ELR (cell line): ENCODE measurements around the gene AURKAIP1.
"Not testable (repeated sequence)": the region's sequence is repeated elsewhere in the genome, so short reads cannot be mapped to it uniquely, and the experiment has no call there.

Experiments used
- DNase-seq: peaks from one replicate; pipeline ENCODE4 v3.0.0-alpha.2; 2015; ENCODE audit warnings: low read depth

Gene AURKAIP1

DNA sequence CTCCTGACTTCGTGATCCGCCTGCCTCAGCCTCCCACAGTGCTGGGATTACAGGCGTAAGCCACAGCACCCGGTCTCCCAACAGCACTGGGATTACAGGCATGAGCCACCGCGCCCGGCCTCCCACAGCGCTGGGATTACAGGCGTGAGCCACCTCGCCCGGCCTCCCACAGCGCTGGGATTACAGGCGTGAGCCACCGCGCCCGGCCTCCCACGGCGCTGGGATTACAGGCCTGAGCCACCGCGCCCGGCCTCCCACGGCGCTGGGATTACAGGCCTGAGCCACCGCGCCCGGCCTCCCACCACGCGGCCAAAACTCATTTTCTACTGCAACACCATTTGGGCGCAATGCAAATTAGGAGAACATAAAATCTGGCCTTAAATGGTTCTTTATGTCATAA, 10.3 kb upstream of the AURKAIP1 start:
- DNase-seq, result not testable (repeated sequence)

DNA sequence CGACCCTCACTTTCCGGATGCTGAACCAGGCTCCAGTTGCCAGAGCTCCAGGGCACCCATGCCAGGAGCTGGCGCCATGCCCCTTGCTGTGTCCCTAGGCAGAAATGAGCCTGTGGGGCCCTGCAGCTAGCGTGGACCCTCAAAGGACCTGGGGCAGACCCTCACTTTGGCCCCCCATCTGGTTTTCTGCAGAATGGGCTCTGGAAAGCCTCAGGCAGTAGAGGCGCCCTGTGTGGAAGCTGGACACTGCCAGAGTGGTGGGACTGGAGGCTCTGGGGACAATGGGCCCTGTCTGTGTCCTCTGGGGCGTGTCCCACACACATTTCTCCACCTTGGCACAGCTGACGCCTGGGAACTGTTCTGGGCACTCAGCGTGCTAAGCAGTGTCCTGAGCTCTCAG, 6.3 kb upstream of the AURKAIP1 start:
- no peak for DNase-seq

DNA sequence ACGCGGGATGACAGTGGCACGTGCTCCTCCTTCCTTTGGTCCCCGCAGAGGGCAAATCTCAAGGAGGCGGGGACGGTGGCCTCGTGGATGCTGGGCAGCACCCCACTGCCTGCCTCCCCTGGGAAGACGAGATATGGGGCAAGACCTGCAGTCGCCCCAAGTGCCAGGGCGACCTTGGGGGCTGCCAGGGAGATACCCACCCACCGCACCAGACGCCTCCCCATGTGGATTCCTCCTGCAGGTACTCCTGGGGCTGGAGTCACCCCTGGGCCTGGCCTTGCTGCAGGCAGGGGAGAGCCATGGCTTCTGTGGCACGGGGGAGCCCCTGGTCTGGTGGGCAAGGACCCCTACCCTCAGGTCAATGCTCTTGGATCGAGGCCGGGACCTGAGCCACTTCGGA, 5.9 kb upstream of the AURKAIP1 start:
- no peak for DNase-seq

DNA sequence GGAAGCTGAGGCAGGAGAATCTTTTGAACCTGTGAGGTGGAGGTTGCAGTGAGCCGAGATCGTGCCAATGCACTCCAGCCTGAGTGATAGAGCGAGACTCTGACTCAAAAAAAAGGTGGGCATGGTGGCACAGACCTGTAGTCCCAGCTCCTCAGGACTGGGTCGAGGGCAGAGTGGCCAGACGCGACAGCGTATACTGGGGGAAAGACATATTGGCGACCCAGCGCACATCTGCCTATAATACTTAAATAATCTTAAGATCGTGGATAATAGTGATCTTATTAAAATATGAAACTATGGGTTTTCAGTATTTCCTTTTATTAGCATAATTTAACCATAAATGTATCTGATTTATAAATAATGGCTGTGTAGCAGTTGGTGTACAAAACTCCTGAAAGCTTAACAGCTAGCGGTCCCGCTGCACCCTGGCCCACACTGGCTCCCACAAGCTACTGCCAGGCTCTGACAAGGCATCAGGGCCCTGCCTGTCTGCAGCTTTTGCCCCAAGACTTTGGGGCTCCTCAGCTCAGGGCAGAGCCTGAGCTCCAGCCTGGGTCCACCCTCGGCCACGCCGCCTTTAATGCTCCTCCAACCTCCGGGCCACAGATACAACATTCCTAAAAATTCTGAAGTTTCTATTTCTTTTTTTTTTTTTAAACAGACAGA, 2.7 kb upstream of the AURKAIP1 start:
- no peak for DNase-seq

DNA sequence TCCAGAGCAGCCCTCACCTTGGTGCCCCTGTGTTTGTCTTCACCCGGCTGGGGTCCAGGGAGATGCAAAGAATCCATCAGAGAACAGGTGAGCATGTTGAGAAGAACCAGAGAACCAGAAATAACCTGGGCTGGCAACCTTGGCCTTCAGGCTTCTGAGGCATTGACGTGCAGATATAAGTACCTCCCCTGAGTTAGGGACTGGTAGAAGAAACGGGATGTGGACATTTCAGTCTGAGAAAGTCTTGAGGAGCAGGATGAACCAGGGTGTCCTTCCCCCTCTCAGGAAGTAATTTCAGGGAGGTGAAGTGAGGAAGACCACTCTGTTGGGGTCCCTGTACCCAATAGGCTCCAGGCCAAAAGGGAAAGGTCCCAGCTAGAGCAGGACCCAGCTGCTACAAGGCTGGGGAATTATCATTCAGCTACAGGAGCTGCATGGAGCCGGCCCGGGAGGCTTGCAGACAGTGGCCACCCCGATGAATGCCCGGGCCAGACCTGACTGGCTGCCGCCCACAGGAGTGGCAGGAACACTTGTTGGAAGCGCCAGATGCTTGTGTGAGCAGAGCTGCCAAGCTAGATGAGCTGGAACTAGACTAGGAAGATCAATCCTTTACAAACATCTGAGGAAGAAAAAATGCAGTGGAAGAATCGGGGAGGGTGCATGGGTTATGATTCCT, 1.7 kb upstream of the AURKAIP1 start:
- no peak for DNase-seq

DNA sequence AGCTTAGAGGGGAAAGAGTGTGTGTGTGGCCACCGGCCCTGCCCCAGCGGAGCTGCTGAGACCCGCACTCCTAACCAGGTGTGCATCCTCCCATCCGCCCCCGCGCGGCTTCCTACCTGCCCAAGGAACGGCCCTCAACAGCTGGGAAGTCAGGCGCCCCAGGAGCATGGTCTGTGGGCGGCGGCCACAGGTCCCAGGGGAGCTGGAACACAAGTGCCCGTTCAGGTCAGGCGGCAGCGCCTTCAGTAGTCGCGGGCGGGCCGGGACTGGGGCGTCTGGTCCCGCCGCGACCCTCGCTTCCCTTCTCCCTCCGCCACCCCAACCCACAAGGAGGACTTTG, 448 bp downstream of the AURKAIP1 start:
- DNase-seq, result no peak

DNA sequence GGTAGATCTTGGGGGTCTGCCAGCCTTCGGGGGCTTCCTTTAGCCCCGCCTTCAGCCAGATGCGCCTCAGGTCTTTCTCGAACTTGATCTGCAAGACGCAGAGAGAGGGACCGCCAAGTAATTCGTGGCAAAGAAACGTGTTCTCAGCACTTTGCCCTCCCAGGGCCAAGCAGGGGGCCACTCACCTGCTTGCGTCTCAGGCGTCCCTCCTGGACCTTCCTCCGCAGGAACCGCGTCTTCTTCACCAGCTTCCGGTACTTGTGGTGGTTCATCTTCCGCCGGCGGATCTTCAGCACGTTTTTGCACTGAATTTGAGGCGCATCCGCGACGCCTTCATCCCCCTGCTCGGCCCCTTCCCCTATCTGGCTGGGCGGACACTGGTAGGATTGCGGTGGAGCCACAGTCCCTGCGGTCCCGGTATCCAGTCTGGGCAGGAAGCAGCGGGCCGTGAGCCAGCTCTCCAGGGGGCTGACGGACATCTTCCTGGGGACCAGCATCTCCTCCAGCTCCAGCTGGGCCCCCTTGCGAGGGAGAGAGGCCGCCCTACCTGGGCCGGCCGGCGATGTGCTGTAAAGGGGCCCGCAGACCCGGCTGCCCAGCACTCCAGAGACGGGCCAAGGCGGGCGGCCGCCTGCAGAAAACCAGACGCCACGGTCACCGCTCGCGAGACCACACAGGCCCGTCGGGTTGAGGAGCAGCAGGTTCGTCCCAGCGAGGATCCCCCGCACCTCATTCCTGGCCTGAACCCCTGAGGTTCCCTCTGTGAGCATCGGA, 1.0 kb downstream of the AURKAIP1 start:
- DNase-seq, result no peak

DNA sequence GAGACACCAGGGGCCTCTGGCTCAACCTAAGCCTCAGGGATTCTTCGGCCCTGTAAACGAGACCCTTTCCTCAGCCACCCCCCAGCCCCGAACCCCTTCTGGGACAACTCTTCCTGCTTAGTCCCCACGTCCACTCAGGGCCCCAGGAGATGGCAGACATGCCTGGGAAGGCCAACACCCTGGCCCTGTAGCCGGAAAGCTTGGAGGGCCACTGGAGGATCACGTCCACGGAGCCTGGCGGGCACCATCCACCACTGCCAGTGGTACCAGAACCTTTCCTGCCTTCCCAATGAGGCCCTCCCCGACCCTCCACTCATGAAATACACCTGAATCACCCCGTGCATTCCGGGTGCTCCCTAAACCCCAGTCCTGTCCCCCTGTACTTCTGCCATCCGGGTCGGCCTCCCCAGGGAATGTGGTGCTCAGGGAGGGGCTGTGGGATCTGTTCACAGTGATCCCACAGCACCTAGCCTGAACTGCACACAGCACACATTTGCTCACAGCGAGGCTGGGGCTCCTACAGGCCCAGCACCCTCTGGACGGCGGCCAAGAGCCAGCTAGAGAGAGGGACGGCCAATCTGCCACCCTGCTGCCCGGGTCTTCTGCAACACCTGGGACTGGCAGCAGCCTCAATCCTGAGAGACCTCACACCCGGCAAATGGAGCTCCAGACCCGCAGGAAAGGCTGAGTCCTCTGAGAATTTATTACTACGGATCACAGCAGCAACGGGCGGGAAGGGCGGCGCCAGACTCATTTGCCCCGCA, 1.8 kb downstream of the AURKAIP1 start:
- DNase-seq, result no peak

DNA sequence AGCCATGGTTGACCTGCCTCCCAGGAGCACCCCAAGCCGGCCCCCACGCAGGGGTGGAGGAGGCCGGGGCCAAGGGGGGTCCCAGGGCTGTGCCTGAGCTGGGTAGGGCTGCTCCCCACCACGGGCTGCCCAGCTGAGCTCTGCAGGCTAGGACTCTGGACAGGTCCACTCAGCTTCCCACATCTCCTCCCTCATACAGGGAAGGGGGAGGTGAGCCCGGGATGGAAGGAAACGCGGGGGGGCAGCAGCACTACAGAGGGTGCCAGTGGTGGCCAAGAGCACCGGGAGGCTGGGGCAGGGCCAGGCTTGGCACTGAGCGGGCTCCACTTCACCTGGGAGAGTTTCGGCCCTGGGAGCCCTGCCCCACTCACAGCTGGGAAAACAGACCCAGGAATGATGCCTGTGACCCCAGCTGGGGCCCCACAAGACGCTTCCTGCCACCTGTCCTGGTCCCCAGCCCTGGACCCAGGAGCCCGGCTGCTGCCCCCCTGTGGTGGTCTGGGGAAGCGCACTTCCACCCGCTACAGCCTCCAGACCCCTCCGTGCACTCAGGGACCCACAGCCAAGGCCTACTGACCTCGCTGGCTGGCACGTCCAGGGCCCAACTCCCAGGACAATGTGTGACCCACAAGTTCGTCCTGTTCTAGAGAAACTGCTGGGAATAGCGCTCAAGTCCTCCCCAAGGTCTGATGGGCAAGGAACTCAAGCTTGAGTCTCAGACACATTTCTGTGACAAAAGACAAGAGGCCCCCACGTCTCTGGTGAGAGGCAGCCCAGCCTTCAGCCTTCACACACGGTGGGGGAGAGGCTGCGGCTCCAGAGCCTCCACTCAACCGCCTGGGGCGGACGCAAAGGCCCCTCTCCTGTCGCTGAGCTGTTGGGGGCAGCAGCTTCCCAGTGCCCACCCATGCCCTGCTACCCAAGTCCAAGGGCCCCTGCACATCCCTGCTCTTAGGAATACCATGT, 3.0 kb downstream of the AURKAIP1 start:
- DNase-seq, result peak; percentile 63

DNA sequence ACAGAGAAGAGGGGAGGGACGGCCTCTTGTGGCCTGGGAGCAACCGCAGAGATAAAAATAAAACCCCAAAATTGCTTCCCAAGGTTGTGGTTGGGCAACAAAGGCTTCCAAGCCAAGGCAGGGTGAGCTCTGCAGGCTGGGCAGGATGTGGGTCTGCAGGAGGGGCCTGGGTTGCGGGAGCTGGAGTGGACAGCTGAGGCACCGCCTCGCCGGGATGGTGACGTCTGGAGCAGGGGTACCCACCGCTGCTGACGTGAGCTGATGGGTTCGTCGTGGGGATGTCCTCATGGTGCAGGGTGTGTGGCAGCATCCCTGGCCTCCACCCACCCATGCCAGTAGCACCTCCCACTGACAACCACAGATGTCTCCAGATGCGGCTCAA, 3.7 kb downstream of the AURKAIP1 start:
- no peak for DNase-seq

DNA sequence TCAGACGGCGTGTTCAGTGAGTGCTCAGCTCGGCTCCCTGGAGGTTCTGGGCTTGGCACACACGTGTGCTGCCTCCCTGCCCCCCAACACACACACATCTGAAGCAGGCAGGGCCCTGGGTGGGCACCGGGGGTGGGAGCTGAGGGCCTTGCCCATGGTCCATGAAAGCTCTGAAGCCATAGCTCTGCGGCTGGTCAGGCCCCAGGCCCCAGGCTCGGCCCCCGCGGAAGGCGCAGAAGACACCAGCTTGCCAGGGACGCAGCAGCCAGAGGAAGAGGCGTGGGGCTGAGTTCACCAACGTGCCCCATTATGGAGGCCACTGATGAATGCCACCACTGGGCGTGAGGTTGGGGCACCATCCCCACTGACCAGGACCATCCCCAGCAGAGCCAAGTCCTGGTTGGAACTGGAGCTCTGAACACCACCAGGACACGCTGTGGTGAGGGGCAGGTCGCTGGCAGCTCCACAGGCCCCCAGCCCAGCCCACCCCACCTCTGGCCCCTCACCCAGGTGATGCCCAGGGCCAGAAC, 4.2 kb downstream of the AURKAIP1 start:
- DNase-seq, result no peak

DNA sequence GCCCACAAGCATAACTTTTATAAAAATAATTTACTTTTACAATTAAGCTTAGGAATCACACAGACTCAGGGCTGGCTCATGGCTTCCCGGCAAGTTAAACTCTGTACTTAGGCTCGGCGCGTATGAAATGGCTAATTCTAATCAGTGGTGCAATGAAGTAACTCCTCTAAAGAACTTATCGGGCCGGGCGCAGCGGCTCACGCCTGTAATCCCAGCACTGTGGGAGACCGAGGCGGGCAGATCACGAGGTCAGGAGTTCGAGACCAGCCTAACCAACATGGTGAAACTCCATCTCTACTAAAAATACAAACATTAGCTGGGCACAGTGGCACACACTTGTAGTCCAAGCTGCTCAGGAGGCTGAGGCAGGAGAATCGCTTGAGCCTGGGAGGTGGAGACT, 4.9 kb downstream of the AURKAIP1 start:
- DNase-seq, result not testable (repeated sequence)

DNA sequence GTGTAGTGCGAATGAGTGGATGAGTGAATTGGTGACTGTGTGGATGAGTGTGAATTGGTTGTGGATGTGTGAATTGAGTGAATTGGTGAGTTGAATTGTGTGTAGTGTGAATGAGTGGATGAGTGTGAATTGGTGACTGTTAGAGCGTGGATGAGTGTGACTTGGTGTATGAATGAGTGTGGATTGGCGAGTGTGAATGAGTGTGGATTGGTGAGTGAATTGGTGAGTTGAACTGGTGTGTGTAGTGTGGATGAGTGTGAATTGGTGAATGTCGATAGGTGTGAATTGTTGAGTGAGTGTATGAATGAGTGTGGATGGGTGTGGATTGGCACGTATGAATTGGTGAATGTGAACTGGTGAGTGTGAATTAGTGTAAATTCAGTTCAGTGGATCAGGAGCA, 7.7 kb downstream of the AURKAIP1 start:
- DNase-seq, result no peak

DNA sequence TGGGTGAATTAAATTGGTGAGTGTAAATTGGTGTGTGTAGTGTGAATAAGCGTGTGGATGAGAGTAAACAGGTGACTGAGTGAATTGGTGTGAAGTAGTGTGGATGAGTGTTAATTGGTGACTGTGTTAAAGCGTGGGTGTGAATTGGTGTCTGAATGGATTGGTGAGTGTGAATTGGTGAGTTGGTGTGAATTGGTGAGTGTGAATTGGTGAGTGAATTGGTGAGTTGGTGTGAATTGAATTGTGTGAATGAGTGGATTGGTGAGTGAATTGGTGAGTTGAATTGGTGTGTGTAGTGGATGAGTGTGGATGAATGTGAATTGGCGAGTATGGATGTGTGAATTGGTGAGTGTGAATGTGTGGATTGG, 8.3 kb downstream of the AURKAIP1 start:
- DNase-seq, result no peak

DNA sequence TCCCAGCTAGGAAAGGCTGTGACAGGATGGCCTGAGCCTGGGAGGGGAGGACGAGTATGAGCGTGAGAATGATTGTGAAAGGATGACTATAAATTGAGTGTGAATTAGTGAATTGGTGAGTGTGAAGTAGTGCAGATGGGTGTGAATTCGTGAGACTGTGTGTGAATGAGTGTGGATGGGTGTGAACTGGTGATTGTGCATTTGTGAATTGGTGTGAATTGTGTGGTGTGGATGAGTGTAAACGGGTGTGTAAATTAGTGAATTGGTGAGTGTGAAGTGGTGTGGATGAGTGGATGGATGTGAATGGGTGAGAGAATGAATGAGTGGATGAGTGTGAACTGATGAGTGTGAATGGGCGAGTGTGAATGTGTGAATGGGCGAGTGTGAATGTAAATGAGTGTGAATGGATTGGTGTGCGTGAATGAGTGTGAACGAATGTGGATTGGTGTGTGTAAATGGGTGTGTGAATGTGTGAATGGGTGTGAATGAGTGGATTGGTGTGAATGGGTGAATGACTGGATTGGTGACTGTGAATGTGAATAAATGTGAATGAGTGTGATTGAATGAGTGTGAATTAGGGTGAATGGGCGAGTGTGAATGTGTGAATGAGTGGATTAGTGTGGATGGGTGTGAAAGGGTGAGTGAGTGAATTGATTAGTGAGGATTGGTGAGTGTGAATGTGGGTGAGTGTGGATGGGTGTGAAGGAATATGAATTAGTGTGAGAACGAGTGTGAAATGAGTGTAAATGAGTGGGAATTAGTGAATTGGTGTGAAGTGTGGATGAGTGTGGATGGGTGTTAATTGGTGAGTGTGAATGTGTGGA, 8.9 kb downstream of the AURKAIP1 start:
- DNase-seq, result no peak

DNA sequence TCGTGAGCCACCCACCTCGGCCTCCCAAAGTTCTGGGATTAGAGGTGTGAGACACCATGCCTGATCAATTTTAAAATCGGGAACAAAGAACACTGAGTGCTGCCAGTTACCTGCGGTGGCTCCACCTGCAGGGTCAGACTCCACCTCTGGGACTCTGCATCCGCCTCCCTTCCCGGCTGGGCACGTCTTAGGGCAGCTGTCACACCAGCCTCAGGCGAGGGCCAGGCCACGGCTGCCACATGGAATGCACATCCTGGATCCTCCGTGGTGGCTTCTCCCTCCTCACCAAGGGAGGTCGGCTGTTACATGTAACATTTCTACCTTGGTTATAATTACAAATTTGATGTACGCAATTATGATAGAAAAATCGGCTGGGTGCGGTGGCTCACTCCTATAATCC, 10.7 kb downstream of the AURKAIP1 start:
- DNase-seq, result no peak

DNA sequence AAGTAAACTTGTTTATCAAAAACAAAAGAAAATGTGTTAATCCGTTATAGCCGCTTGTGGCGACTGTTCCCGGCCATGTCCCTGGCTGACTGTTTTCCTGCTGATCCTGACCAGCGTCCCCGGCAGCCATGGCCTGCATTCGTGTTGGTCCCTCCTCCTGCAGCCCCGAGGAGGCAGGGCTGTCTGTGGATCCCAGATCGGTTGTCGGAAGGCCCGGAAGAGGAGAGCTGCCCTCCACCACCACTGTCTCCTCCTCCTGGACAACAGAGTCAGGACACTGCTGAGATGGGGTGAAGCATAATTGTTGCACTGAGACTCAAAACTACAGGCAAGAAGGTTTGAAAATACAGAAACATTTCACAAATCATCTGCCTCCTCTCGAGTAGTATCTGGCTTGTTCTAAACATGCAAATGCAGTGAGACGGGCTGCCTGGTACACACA, 13.0 kb downstream of the AURKAIP1 start:
- DNase-seq, result peak; percentile 88

DNA sequence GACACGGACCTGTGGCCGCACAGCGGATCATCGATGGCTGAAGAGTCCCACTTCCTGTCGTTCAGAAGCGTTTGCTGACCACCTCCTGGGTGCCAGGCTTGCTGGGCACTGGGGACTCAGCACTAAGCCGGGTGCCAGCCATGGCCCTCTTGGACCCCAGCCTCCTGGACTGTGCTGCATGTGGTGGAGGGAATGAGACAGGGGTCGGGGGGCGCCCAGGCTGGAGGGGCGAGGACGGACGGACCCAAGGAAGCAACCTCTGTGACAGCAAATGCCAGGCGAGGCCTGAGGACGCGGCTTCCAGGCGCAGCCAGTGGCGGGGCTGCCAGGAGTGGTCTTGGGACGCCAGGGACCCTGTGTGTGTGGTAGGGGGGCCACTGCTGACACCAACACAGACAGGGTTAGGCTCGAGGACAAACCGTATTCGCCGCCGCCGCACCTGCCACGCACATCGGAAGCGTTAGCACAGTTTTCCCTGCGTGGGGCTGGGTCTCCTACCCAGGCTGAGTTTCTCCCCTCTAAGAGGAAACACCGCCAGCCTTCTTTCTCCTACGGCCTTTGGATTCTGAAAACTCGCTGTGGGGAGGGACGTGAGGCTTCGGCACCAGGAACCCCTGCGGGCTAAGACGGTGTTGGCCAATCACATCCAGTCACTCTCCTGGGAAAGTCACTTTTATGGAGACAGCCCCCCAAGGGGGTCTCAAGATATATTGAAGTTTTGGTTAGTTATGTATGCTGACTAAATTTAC, 13.6 kb downstream of the AURKAIP1 start:
- DNase-seq, result no peak

DNA sequence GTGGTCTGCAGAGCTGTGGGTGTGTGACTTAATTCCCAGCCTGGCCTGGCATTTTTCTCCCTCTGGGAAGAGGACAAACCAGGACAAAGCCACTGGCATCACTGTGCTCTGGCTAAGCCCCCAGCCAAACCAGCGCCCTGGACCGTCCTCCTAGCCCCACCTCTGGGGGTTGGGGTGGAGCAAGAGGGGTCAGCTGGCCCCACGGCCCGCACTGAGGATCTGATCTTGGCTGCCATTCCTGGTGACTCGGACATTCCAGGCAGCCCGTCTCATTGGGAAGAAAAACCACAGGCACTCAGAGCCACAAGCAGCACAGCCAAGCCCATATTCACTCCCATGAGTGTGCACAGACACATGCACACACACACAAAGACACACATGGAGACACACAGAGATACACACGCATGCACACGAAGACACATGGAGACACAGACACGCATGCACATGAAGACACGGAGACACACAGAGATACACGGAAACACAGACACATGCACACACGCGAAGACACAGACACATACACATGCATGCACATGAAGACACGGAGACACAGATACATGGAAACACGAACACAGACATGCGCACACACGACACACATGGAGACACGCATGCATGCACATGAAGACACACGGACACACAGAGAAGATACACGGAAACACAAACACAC, 14.4 kb downstream of the AURKAIP1 start:
- DNase-seq, result peak; percentile 96
